Uterus (tissue), 4 donors: Measurements from ENCODE around the gene ECE2. TPM values are rescaled to one million over a fixed set of nuclear protein-coding genes. Genes with fewer than 3 reads are reported as not detected.
"Not testable (repeated sequence)": the region's sequence is repeated elsewhere in the genome, so short reads cannot be mapped to it uniquely, and the experiment has no call there.

ENCODE experiments used
- DNase-seq, 2 donors: peaks; one replicate each; pipeline ENCODE4 v3.0.0-alpha.2; 2019 to 2020
- H3K27ac ChIP-seq, 2 donors: fragments of 200-600 bp; sonication (generic); 1 replicate in 1 of 2; 2 replicates in 1 of 2; pipeline ENCODE4 v1.5.1; 2016 to 2018
- H3K27me3 ChIP-seq, 2 donors: fragments of 200-600 bp; sonication (generic); one replicate each; pipeline ENCODE4 v1.5.1; 2018 to 2019; ENCODE audit warnings: control low read depth in 1 of 2
- H3K36me3 ChIP-seq, 2 donors: fragments of 200-600 bp; sonication (generic); one replicate each; pipeline ENCODE4 v1.5.1; 2019; ENCODE audit warnings: control low read depth in 1 of 2
- H3K4me1 ChIP-seq, 2 donors: fragments of 200-600 bp; sonication (generic); one replicate each; pipeline ENCODE4 v1.5.1; 2018 to 2019; ENCODE audit warnings: control low read depth in 1 of 2
- H3K4me3 ChIP-seq, 2 donors: fragments of 200-600 bp; sonication (generic); 1 replicate in 1 of 2; 2 replicates in 1 of 2; pipeline ENCODE4 v1.5.1; 2018 to 2019; ENCODE audit warnings: mild to moderate bottlenecking in 1 of 2
- H3K9me3 ChIP-seq, 2 donors: fragments of 200-600 bp; sonication (generic); one replicate each; pipeline ENCODE4 v1.5.1; 2019; ENCODE audit warnings: control low read depth in 1 of 2
- POLR2A ChIP-seq, 2 donors: fragments of 450-650 bp; IDR thresholded peaks; one replicate each; pipeline ENCODE4 v1.6.1; 2016; ENCODE audit warnings: antibody characterized with exemption in 2 of 2, mild to moderate bottlenecking in 1 of 2, moderate library complexity in 1 of 2
- intact Hi-C: fragments of 100-400 bp; cut with DNase I; formaldehyde crosslinking; loops from one replicate; pipeline ENCODE4 v1.15.1; 2023; ENCODE audit warnings: low total_unique reads
- microRNA counts, 2 donors: library from miRNA; unstranded; fragments of <30 nt; microRNA quantifications; one replicate each; lab custom pipeline; 2016 to 2017
- microRNA-seq: library from miRNA; unstranded; fragments of <30 nt; microRNA quantifications from one replicate; pipeline ENCODE4, GENCODE V29; 2016; ENCODE audit warnings: borderline microRNAs expressed, borderline replicate concordance
- small RNA-seq: library from RNA; depleted of rRNA; stranded (forward); fragments of <200 nt; gene quantifications from one replicate; pipeline ENCODE3, GENCODE V24; 2016
- total RNA-seq, 4 donors: library from RNA; depleted of rRNA in 3 of 4; stranded (reverse); fragments of >200 nt in 3 of 4; gene quantifications; one replicate each; pipeline versions ENCODE4 v1.1.0 to v1.2.4, GENCODE V29; 2014 to 2023
- TF ChIP-seq, protein P1 (sequence below), 4 experiments: fragments of 200-600 bp in 2 of 4; fragments of 450-650 bp in 2 of 4; sonication (generic) in 2 of 4; IDR thresholded peaks; one replicate each; pipeline ENCODE4 v1.5.1; 2016 to 2019; ENCODE audit warnings: antibody characterized with exemption in 4 of 4, mild to moderate bottlenecking in 2 of 4, moderate library complexity in 1 of 4
- donor health status: DM: yes; HTN: yes; CAD: no.

The ECE2 gene
- total RNA-seq, 4 donors from 2014 or later, result not detected

- H3K4me1 ChIP-seq, result peaks cover 6 to 10% of the 10 kb centered on the region in 2 donors
- H3K9me3 ChIP-seq, result no peaks in the 10 kb centered on the region
These were observed 62.2 kb downstream of the ECE2 start for GRCh38 chr3:184337981-184338380.

GRCh38 chr3:184338511-184338945 is 62.7 kb downstream of the ECE2 start:
- Histone ChIP-seq H3K9me3 (no peaks in the 10 kb centered on the region), H3K27me3 (no peaks in the 10 kb centered on the region), H3K36me3 (no peaks in the 10 kb centered on the region), H3K27ac (peak overlapping the region; percentile 96 to 100), H3K4me1 (peaks cover 6 to 10% of the 10 kb centered on the region in 2 donors), H3K4me3 (peak overlapping the region; percentile 8 to 25)
- intact Hi-C loops, result no loop called here
- TF ChIP-seq, protein P1, sequence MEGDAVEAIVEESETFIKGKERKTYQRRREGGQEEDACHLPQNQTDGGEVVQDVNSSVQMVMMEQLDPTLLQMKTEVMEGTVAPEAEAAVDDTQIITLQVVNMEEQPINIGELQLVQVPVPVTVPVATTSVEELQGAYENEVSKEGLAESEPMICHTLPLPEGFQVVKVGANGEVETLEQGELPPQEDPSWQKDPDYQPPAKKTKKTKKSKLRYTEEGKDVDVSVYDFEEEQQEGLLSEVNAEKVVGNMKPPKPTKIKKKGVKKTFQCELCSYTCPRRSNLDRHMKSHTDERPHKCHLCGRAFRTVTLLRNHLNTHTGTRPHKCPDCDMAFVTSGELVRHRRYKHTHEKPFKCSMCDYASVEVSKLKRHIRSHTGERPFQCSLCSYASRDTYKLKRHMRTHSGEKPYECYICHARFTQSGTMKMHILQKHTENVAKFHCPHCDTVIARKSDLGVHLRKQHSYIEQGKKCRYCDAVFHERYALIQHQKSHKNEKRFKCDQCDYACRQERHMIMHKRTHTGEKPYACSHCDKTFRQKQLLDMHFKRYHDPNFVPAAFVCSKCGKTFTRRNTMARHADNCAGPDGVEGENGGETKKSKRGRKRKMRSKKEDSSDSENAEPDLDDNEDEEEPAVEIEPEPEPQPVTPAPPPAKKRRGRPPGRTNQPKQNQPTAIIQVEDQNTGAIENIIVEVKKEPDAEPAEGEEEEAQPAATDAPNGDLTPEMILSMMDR (IDR thresholded peaks at IDR 0.05), result peak in 2 of 4 experiments; percentile 5 to 25
- TF ChIP-seq POLR2A (IDR thresholded peaks at IDR 0.05), result peak; percentile 5 to 44
- DNase-seq, result peak; percentile 90 to 96

More at GRCh38 chr3:184337981-184338380, 62.2 kb downstream of the ECE2 start:
- H3K27ac ChIP-seq, result peak overlapping the region; percentile 96 to 100
- no peaks in the 10 kb centered on the region for H3K27me3 ChIP-seq
- peak overlapping the region; percentile 5 to 25 for H3K4me3 ChIP-seq
- no peaks in the 10 kb centered on the region for H3K36me3 ChIP-seq
- TF ChIP-seq, protein P1 (IDR thresholded peaks at IDR 0.05), result no peak
- no peak for TF ChIP-seq POLR2A (IDR thresholded peaks at IDR 0.05)
- DNase-seq, result no peak
- intact Hi-C loops, result no loop called here

GRCh38 chr3:184339001-184339400 is 63.2 kb downstream of the ECE2 start:
- Histone ChIP-seq H3K4me3 (peak overlapping the region; percentile 8 to 25), H3K36me3 (no peaks in the 10 kb centered on the region), H3K27ac (peak overlapping the region; percentile 96 to 100), H3K27me3 (no peaks in the 10 kb centered on the region), H3K9me3 (no peaks in the 10 kb centered on the region), H3K4me1 (peaks cover 6 to 10% of the 10 kb centered on the region in 2 donors)
- peak in 1 of 2 donors; percentile 34 for DNase-seq
- intact Hi-C loops, result no loop called here
- TF ChIP-seq, protein P1 (IDR thresholded peaks at IDR 0.05), result no peak
- no peak for TF ChIP-seq POLR2A (IDR thresholded peaks at IDR 0.05)

- H3K9me3 ChIP-seq, intact Hi-C loops, H3K27me3 ChIP-seq, H3K4me3 ChIP-seq, DNase-seq, H3K36me3 ChIP-seq: not testable (repeated sequence)
- peak overlapping the region; percentile 96 to 100 for H3K27ac ChIP-seq
- peaks cover 6 to 10% of the 10 kb centered on the region in 2 donors for H3K4me1 ChIP-seq
These were observed 63.8 kb downstream of the ECE2 start for GRCh38 chr3:184339451-184340135.

DNA sequence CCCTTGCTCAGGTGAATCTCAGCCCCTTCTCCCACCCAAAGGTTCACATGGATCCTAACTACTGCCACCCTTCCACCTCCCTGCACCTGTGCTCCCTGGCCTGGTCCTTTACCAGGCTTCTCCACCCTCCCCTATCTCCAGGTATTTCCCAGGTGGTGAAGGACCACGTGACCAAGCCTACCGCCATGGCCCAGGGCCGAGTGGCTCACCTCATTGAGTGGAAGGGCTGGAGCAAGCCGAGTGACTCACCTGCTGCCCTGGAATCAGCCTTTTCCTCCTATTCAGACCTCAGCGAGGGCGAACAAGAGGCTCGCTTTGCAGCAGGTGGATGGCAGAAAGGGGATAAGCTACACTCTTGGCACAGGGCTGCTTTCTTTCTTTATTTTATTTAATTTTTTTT is 66.1 kb downstream of the ECE2 start:
- Histone ChIP-seq H3K4me1 (peaks cover 6 to 10% of the 10 kb centered on the region in 2 donors), H3K27me3 (no peaks in the 10 kb centered on the region), H3K36me3 (no peaks in the 10 kb centered on the region), H3K9me3 (no peaks in the 10 kb centered on the region), H3K4me3 (no peak overlapping the region), H3K27ac (no peak overlapping the region)
- TF ChIP-seq POLR2A (IDR thresholded peaks at IDR 0.05), result no peak
- TF ChIP-seq, protein P1 (IDR thresholded peaks at IDR 0.05), result no peak
- intact Hi-C loops, result no loop called here
- no peak for DNase-seq

MicroRNAs within 50 kb of the gene (microRNA counts, 767-probe panel; counts per million panel counts)
- microRNA hsa-miR-1224-3p (lab: Ali Mortazavi, UCI) (0 counts per million in 2 donors), microRNA hsa-miR-1224-5p (lab: Ali Mortazavi, UCI) (0 counts per million in 2 donors)

Small RNA genes lying within 50 kb of the gene (microRNA-seq; reads per million reads assigned to microRNA genes)
- not detected for gene MIR1224

Small RNA genes lying within 50 kb of the gene (small RNA-seq; reads per million reads assigned to genes)
- gene MIR1224, result not detected
- 859 reads per million, percentile 97 among the genes with 10 or more reads in this experiment for gene SNORD66

Other genes starting within 250 kb of the ECE2 start
- not detected for gene HTR3D, start 244.3 kb upstream of the ECE2 start, total RNA-seq
- under 1 TPM in 1 of 4 donors, not detected in 3; 0.29 TPM for gene HTR3C, start 223.0 kb upstream of the ECE2 start, total RNA-seq
- not detected for gene HTR3E, start 179.0 kb upstream of the ECE2 start, total RNA-seq
- 10 to 100 TPM in 3 of 4 donors, 1 to 10 TPM in 1; 6.5 to 48.0 (median 32.3) TPM for gene EIF2B5, start 140.7 kb upstream of the ECE2 start, total RNA-seq
- gene DVL3, start 120.6 kb upstream of the ECE2 start, total RNA-seq, result 10 to 100 TPM; 20.5 to 86.3 (median 57.4) TPM
- gene AP2M1, start 101.2 kb upstream of the ECE2 start, total RNA-seq, result 100 to 1,000 TPM in 3 of 4 donors, 10 to 100 TPM in 1; 81.8 to 248 (median 172) TPM
- 10 to 100 TPM; 11.8 to 73.0 (median 36.8) TPM for gene ABCF3, start 89.8 kb upstream of the ECE2 start, total RNA-seq
- under 1 TPM in 1 of 4 donors, not detected in 3; 0.35 TPM for gene VWA5B2, start 46.4 kb upstream of the ECE2 start, total RNA-seq
- gene ALG3, start 27.1 kb upstream of the ECE2 start, total RNA-seq, result 10 to 100 TPM; 16.5 to 77.1 (median 53.1) TPM
- 1 to 10 TPM in 3 of 4 donors, under 1 TPM in 1; 0.51 to 4.7 (median 2.2) TPM for gene EEF1AKMT4, start 26.4 kb upstream of the ECE2 start, total RNA-seq
- not detected for gene CAMK2N2, start 14.5 kb upstream of the ECE2 start, total RNA-seq
- 100 to 1,000 TPM; 117 to 275 (median 147) TPM for gene PSMD2, start 23.2 kb downstream of the ECE2 start, total RNA-seq
- 100 to 1,000 TPM; 133 to 269 (median 170) TPM for gene EIF4G1, start 38.6 kb downstream of the ECE2 start, total RNA-seq
- gene FAM131A, start 61.6 kb downstream of the ECE2 start, total RNA-seq, result 10 to 100 TPM; 13.2 to 42.6 (median 36.8) TPM
- gene CLCN2, start 85.6 kb downstream of the ECE2 start, total RNA-seq, result 10 to 100 TPM in 2 of 4 donors, 1 to 10 TPM in 1, under 1 TPM in 1; 0.77 to 20.8 (median 7.3) TPM
- gene POLR2H, start 85.7 kb downstream of the ECE2 start, total RNA-seq, result 100 to 1,000 TPM in 2 of 4 donors, 10 to 100 TPM in 2; 52.8 to 103 (median 82.7) TPM
- 1 to 10 TPM in 1 of 4 donors, under 1 TPM in 3; 0.29 to 4.7 (median 0.46) TPM for gene THPO, start 102.2 kb downstream of the ECE2 start, total RNA-seq
- gene CHRD, start 104.0 kb downstream of the ECE2 start, total RNA-seq, result 10 to 100 TPM; 15.9 to 57.1 (median 30.7) TPM